ENCODE results near the gene PLEKHB1.

DNA sequence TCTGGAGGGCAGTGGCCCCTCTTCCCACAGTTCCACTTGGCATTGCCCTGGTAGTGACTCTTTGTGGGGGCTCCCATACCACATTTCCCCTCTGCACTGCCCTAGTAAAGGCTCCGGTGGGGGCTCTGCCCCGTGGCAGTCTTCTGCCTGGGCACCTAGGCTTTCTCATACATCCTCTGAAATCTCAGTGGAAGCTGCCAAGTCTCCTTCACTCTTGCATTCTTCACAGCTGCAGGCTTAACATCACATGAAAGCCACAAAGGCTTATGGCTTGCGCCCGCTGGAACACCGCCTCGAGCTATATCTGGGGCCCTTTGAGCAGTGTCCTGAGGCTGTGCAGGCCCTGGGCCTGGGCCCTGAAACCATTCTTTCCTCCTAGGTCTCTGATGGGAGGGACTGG, 25.3 kb downstream of the PLEKHB1 start:
- TF ChIP-seq POLR2A (IDR thresholded peaks at IDR 0.05): no peak
- TF ChIP-seq, protein P1, sequence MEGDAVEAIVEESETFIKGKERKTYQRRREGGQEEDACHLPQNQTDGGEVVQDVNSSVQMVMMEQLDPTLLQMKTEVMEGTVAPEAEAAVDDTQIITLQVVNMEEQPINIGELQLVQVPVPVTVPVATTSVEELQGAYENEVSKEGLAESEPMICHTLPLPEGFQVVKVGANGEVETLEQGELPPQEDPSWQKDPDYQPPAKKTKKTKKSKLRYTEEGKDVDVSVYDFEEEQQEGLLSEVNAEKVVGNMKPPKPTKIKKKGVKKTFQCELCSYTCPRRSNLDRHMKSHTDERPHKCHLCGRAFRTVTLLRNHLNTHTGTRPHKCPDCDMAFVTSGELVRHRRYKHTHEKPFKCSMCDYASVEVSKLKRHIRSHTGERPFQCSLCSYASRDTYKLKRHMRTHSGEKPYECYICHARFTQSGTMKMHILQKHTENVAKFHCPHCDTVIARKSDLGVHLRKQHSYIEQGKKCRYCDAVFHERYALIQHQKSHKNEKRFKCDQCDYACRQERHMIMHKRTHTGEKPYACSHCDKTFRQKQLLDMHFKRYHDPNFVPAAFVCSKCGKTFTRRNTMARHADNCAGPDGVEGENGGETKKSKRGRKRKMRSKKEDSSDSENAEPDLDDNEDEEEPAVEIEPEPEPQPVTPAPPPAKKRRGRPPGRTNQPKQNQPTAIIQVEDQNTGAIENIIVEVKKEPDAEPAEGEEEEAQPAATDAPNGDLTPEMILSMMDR (IDR thresholded peaks at IDR 0.05): no peak
